ENCODE data around the gene HOMEZ. TPM values are rescaled to one million over a fixed set of nuclear protein-coding genes. Genes with fewer than 3 reads are reported as not detected.

The HOMEZ gene
- total and polyA plus RNA-seq, 9 donors = 5.9 to 23.7 (median 13.4) TPM

DNA sequence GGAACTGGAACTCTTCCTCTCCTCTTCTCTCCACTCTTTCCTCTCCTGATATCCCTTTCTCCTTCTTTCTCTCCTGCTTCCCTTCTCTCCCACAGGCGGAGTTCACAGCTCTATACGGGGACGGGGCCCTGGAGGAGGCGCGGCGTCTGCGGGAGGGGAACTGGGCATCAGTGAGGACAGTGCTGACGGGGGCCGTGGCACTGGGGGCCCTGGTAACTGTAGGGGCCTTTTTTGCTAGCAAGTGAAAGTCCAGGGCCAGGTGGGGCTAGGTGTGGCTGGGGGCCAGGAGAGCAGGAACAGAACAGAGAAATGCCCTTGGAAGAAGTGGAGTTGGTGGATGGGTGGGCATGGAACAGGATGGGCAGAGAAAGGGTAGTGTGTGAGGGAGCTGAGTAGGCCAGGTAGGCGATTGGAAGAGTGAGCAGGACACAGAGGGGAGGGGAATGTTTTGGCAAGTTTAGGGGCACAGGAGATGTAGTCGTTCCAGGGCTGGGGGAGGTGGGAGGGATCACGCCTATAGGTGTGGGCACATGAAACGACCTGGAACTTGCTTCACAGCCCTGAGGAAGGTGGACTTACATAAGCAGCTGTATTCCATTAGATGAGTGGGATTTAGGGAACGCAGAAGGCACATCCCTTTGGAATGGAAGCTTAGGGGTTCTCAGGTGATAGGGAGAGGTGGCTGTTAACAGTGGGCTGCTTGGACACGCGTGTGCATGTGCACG, 23.0 kb upstream of the HOMEZ start:
- no peak overlapping the region for H3K4me3 ChIP-seq
- 79 to 84% (median 80%) methylated on average over 17 of the region's 17 CpGs for WGBS, 3 donors
- H3K27ac ChIP-seq = no peak overlapping the region
- H3K9me3 ChIP-seq = no peaks in the 10 kb centered on the region
- intact Hi-C loops (cut with DNase I) = no loop called here
- no peaks in the 10 kb centered on the region for H3K36me3 ChIP-seq
- no peaks in the 10 kb centered on the region for H3K27me3 ChIP-seq
- peaks cover 9% of the 10 kb centered on the region for H3K4me1 ChIP-seq (ENCODE audit: insufficient read depth)
- TF ChIP-seq POLR2A (IDR thresholded peaks at IDR 0.05) = no peak
- DNase-seq = peak in 1 of 5 donors; percentile 27

DNA sequence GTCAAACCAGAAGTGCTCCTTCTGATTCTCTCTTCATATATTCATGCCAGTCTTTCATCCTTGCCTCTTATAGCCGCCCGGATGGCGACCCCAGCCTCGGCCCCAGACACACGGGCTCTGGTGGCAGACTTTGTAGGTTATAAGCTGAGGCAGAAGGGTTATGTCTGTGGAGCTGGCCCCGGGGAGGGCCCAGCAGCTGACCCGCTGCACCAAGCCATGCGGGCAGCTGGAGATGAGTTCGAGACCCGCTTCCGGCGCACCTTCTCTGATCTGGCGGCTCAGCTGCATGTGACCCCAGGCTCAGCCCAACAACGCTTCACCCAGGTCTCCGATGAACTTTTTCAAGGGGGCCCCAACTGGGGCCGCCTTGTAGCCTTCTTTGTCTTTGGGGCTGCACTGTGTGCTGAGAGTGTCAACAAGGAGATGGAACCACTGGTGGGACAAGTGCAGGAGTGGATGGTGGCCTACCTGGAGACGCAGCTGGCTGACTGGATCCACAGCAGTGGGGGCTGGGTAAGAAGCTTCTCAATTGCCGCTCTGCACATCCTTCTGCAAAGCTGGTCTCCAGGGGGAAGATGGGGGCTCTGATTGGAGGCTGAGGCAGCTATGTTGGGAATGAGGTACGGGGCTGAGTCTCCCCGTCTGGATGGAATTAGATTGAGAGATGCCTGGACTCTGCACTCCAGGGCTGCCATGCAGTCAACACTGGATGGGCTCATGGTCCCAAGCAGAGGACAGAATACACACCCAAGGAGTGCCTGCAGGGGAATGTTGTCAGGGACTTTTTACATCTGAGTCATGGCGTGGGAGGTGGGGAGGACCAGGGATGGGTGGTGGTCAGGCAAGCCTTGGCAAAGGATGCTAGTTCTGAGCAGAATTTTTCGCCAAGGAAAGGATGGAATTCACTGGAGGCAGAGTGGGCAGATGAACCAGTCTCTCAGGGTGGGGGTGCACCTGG, 22.0 kb upstream of the HOMEZ start:
- peak in 1 of 5 donors; percentile 39 for DNase-seq
- Histone ChIP-seq H3K27ac (peak overlapping the region in 1 of 2 donors; percentile 86), H3K9me3 (no peaks in the 10 kb centered on the region), H3K27me3 (no peaks in the 10 kb centered on the region), H3K4me3 (no peak overlapping the region), H3K4me1 (ENCODE audit: insufficient read depth) (peaks cover 9% of the 10 kb centered on the region), H3K36me3 (no peaks in the 10 kb centered on the region)
- 72 to 79% (median 78%) methylated on average over 22 of the region's 22 CpGs for WGBS, 3 donors
- intact Hi-C loops (cut with DNase I) = no loop called here
- no peak for TF ChIP-seq EP300 (IDR thresholded peaks at IDR 0.05)
- TF ChIP-seq POLR2A (IDR thresholded peaks at IDR 0.05) = no peak
- TF ChIP-seq, protein P1, sequence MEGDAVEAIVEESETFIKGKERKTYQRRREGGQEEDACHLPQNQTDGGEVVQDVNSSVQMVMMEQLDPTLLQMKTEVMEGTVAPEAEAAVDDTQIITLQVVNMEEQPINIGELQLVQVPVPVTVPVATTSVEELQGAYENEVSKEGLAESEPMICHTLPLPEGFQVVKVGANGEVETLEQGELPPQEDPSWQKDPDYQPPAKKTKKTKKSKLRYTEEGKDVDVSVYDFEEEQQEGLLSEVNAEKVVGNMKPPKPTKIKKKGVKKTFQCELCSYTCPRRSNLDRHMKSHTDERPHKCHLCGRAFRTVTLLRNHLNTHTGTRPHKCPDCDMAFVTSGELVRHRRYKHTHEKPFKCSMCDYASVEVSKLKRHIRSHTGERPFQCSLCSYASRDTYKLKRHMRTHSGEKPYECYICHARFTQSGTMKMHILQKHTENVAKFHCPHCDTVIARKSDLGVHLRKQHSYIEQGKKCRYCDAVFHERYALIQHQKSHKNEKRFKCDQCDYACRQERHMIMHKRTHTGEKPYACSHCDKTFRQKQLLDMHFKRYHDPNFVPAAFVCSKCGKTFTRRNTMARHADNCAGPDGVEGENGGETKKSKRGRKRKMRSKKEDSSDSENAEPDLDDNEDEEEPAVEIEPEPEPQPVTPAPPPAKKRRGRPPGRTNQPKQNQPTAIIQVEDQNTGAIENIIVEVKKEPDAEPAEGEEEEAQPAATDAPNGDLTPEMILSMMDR (IDR thresholded peaks at IDR 0.05) = no peak

DNA sequence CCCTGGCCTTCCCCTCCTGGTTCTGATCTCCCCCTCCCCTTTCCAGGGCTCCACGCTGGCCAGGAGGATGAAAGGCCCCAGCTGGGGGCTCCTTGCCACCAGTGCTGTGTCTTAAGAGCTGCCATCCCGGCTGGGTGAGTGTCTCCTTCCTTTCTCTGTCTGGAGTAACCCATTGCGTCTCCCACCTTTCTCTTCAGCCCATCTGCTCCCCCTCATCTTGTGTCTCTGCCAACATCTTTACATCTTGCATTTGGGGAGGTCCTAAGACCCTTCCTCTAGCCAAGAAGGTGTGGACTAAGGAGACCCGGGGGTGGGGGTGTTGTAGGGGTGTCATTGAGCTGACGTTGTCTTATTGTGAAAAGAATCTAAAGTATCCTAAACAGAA, 21.2 kb upstream of the HOMEZ start:
- H3K27ac ChIP-seq = peak overlapping the region; percentile 64 to 86
- no peaks in the 10 kb centered on the region for H3K27me3 ChIP-seq
- peaks cover 9% of the 10 kb centered on the region for H3K4me1 ChIP-seq (ENCODE audit: insufficient read depth)
- H3K4me3 ChIP-seq = peak overlapping the region; percentile 67
- no peaks in the 10 kb centered on the region for H3K36me3 ChIP-seq
- WGBS, 3 donors = 2 to 3% (median 2%) methylated on average over 5 of the region's 5 CpGs
- TF ChIP-seq POLR2A (IDR thresholded peaks at IDR 0.05) (no peak), EP300 (IDR thresholded peaks at IDR 0.05) (no peak)
- TF ChIP-seq, protein P1 (IDR thresholded peaks at IDR 0.05) = no peak
- H3K9me3 ChIP-seq = no peaks in the 10 kb centered on the region
- no peak for DNase-seq
- intact Hi-C loops (cut with DNase I) = no loop called here

DNA sequence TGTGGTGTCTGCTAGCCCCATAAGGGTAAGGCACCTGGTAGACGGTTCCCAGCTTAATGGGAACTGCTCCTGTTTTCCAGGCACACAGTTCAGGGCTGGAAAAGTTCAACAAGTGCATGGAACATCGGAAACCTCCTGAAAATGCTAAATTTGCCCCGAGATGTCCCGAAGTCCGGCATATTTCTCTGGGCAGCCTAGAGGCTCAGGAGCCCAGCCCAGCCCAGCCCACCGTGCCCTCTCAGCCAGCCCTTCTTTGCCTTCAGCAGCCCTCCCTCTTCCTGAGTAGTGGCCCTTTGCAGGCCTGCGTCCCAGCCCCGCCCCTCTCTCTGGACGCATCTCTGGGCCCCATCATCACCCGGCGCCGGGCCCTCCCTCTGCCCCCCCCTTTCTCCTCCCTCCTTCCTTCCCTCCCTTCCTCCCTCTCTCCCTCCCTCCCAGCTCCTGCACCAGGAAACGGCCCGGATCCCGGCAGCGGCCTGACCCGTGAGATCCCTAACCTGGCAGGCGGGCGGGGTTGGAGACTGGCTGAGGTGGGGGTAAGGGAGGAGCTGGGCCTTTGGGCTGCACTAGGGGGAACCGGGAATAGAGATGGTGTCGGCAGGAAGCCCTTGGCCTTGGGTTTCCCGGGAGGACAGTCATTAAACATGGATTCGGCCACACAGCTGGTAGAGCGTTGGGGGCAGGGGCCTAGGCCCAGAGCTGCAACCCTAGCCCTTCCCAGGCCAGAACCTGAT, 20.6 kb upstream of the HOMEZ start, which contains the start of gene BCL2L2:
TSS of gene BCL2L2 (plus strand) at position 422 of the 734 bp plus-strand sequence. CDS start 935 bp downstream, outside the sequence.
- Histone ChIP-seq H3K27me3 (no peaks in the 10 kb centered on the region), H3K27ac (peak within 1 kb of the TSS; percentile 66 to 86), H3K4me1 (ENCODE audit: insufficient read depth) (peaks cover 9% of the 10 kb centered on the region), H3K4me3 (peak within 1 kb of the TSS; percentile 67), H3K9me3 (no peaks in the 10 kb centered on the region), H3K36me3 (no peaks in the 10 kb centered on the region)
- intact Hi-C loops (cut with DNase I) = no loop called here
- peak; percentile 62 for TF ChIP-seq POLR2A (IDR thresholded peaks at IDR 0.05)
- no peak for TF ChIP-seq EP300 (IDR thresholded peaks at IDR 0.05)
- 0 to 1% (median 0%) methylated on average over 24 of the region's 24 CpGs for WGBS, 3 donors
- DNase-seq = peak; percentile 92 to 95 (median 94)

Measured in ovary (tissue), 9 donors.